Suprapubic skin (tissue), 3 donors: Measurements from ENCODE around the gene XIAP.

ENCODE experiments used
- CTCF ChIP-seq, 2 donors: fragments of 200-600 bp in 1 of 2; fragments of 450-650 bp in 1 of 2; sonication (generic) in 1 of 2; IDR thresholded peaks; one replicate each; pipeline ENCODE4 v1.5.1; 2016 to 2019; ENCODE audit warnings: antibody characterized with exemption in 2 of 2, mild to moderate bottlenecking in 1 of 2, moderate library complexity in 1 of 2
- POLR2A ChIP-seq, 2 donors: fragments of 450-650 bp; IDR thresholded peaks; one replicate each; pipeline ENCODE4 v1.6.1; 2017; ENCODE audit warnings: antibody characterized with exemption in 2 of 2, mild to moderate bottlenecking in 2 of 2, moderate library complexity in 2 of 2

- TF ChIP-seq CTCF (IDR thresholded peaks at IDR 0.05) (no peak), POLR2A (IDR thresholded peaks at IDR 0.05) (no peak)
Observed at GRCh38 chrX:123905332-123905731, 45.5 kb downstream of the XIAP start.
